Measurements from ENCODE around the gene C11orf21. TPM values are rescaled to one million over a fixed set of nuclear protein-coding genes. Genes with fewer than 3 reads are reported as not detected.

The C11orf21 gene
- total RNA-seq, 2 donors from 2014 or later = 0.26 to 0.33 TPM

- 50 to 55% methylated on average over 4 to 17 of the region's 19 CpGs for WGBS, 2 donors
Observed at GRCh38 chr11:2309251-2310072, 7.7 kb upstream of the C11orf21 start.

DNA sequence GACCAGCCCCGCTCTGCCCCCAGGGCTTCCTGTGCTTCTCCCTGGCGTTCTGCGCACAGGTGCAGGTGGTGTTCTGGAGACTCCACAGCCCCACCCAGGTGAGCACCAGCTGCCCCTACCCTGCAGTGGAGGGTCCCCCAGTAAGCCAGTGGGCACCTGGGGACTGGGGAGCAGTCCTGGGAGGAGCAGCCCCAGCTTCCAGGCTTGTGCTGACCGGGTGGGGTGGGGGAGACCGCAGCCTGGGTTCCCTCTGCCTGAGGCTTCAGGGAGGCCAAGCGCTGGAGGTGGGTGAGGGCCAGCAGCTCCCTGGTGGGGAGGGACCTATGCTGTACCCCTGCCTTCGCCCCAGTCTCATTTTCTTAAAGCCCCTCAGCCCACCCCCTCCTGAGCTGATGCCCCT, 7.0 kb upstream of the C11orf21 start:
- Histone ChIP-seq H3K36me3 (replicated peaks in 1 of 2; ENCODE audit: insufficient read depth in 1 of 2, low read depth in 2 of 2) (no peaks in the 10 kb centered on the region), H3K9me3 (no peaks in the 10 kb centered on the region)
- intact Hi-C loops (cut with DNase I) = loop anchor here (10.0 kb wide), 1 partner anchor 216 kb away; no protein-coding TSS in a partner anchor

More at GRCh38 chr11:2309251-2310072, 7.7 kb upstream of the C11orf21 start:
- H3K9me3 ChIP-seq = no peaks in the 10 kb centered on the region
- peaks cover 25% of the 10 kb centered on the region for H3K4me1 ChIP-seq
- no peak overlapping the region for H3K4me3 ChIP-seq
- H3K27me3 ChIP-seq = no peaks in the 10 kb centered on the region
- TF ChIP-seq, protein P1, sequence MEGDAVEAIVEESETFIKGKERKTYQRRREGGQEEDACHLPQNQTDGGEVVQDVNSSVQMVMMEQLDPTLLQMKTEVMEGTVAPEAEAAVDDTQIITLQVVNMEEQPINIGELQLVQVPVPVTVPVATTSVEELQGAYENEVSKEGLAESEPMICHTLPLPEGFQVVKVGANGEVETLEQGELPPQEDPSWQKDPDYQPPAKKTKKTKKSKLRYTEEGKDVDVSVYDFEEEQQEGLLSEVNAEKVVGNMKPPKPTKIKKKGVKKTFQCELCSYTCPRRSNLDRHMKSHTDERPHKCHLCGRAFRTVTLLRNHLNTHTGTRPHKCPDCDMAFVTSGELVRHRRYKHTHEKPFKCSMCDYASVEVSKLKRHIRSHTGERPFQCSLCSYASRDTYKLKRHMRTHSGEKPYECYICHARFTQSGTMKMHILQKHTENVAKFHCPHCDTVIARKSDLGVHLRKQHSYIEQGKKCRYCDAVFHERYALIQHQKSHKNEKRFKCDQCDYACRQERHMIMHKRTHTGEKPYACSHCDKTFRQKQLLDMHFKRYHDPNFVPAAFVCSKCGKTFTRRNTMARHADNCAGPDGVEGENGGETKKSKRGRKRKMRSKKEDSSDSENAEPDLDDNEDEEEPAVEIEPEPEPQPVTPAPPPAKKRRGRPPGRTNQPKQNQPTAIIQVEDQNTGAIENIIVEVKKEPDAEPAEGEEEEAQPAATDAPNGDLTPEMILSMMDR (IDR thresholded peaks at IDR 0.05) = no peak
- TF ChIP-seq POLR2A (IDR thresholded peaks at IDR 0.05) = no peak
- H3K36me3 ChIP-seq (replicated peaks in 1 of 2; ENCODE audit: insufficient read depth in 1 of 2, low read depth in 2 of 2) = no peaks in the 10 kb centered on the region
- intact Hi-C loops (cut with DNase I) = loop anchor here (10.0 kb wide), 1 partner anchor 215 kb away; no protein-coding TSS in a partner anchor
- DNase-seq = no peak
- no peak overlapping the region for H3K27ac ChIP-seq
- ATAC-seq = no peak

DNA sequence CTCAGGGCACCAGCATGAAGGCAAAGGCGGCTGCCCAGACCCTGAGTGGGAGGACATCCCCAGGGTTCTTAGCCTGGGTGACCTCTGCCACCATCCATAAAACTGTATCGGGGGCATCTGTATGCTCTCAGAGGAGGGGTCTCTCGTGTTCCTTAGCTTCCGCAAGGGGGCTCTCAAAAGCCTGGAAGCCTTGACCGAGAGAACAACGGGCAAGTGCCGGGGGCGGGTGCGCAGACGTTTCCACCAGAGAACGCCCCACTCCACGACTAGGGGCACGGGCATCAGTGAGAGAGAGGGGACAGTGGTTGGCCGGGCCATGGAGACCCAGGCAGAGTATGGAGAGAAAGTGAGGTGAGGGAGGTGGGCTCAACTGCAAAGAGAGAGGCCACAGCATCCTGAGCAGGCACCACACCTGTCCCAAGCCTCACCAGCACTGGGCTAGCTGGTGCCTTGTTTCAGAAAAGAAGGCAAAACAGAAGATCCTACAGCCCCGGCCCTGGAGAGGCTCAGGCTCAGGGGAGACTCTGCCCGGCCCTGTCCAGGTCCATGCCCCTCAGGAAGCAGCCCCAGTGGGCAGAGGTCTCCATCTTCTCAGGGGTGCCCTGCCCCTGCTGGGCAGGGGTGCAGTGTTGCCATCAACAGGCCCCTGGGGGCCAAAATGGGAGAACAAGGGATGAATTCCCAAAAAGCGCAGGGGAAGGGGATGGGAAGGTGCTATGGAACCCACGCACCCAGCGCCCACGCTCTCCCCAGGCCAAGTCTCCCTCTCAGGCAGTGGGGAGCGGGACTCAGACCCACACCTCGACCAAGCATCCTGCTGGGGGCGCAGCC, 6.0 kb upstream of the C11orf21 start:
- H3K27ac ChIP-seq = no peak overlapping the region
- intact Hi-C loops (cut with DNase I) = loop anchor here (10.0 kb wide), 1 partner anchor 217 kb away; no protein-coding TSS in a partner anchor
- H3K27me3 ChIP-seq = no peaks in the 10 kb centered on the region
- H3K4me3 ChIP-seq = no peak overlapping the region
- 69 to 71% methylated on average over 14 to 23 of the region's 23 CpGs for WGBS, 2 donors
- TF ChIP-seq POLR2A (IDR thresholded peaks at IDR 0.05) = no peak
- TF ChIP-seq, protein P1 (IDR thresholded peaks at IDR 0.05) = no peak
- ATAC-seq = no peak
- H3K4me1 ChIP-seq = peaks cover 31% of the 10 kb centered on the region
- DNase-seq = peak in 1 of 4 donors; percentile 1
- H3K9me3 ChIP-seq = no peaks in the 10 kb centered on the region
- H3K36me3 ChIP-seq (replicated peaks in 1 of 2; ENCODE audit: insufficient read depth in 1 of 2, low read depth in 2 of 2) = no peaks in the 10 kb centered on the region

More for the DNA sequence above, 7.0 kb upstream of the C11orf21 start:
- no peaks in the 10 kb centered on the region for H3K27me3 ChIP-seq
- H3K4me1 ChIP-seq = peaks cover 26% of the 10 kb centered on the region
- WGBS, 2 donors = 58 to 83% methylated on average over 1 to 5 of the region's 7 CpGs
- no peak for TF ChIP-seq POLR2A (IDR thresholded peaks at IDR 0.05)
- TF ChIP-seq, protein P1 (IDR thresholded peaks at IDR 0.05) = no peak
- no peak overlapping the region for H3K27ac ChIP-seq
- no peak for DNase-seq
- no peak for ATAC-seq
- H3K4me3 ChIP-seq = no peak overlapping the region

- Histone ChIP-seq H3K27me3 (no peaks in the 10 kb centered on the region), H3K9me3 (no peaks in the 10 kb centered on the region), H3K4me1 (peaks cover 32% of the 10 kb centered on the region), H3K4me3 (no peak overlapping the region), H3K27ac (no peak overlapping the region), H3K36me3 (replicated peaks in 1 of 2; ENCODE audit: insufficient read depth in 1 of 2, low read depth in 2 of 2) (no peaks in the 10 kb centered on the region)
- intact Hi-C loops (cut with DNase I) = loop anchor here (10.0 kb wide), 1 partner anchor 218 kb away; no protein-coding TSS in a partner anchor
- no peak for TF ChIP-seq POLR2A (IDR thresholded peaks at IDR 0.05)
- TF ChIP-seq, protein P1 (IDR thresholded peaks at IDR 0.05) = no peak
- DNase-seq (peak in 2 of 4 donors; percentile 1 to 10), ATAC-seq (no peak)
- 53 to 54% methylated on average over 11 to 13 of the region's 14 CpGs for WGBS, 2 donors
Observed at GRCh38 chr11:2306877-2307500, 5.3 kb upstream of the C11orf21 start.
